ENCODE measurements around the gene PGM5. TPM values are rescaled to one million over a fixed set of nuclear protein-coding genes. Genes with fewer than 3 reads are reported as not detected.
"Not testable (repeated sequence)": the region's sequence is repeated elsewhere in the genome, so short reads cannot be mapped to it uniquely, and the experiment has no call there.

Gene PGM5
- total and polyA plus RNA-seq, 4 experiments from 2014 or later, result not detected

DNA sequence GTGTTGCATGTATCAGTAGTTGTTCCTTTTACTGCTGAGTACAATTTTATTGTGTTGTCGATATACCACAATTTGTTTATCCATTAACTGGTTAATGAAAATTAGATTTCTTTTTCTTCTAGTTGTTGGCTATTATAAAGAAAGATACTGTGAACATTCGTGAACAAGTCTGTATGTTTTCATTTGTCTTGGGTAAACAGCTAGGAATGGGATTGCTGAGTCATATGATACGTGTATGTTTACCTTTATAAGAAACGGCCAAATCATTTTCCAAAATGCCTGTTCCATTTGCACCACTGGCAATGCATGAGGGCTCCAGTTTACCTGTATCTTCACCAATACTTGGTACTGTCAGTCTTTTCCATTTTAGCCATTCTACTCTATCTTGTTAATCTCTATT lies 33.1 kb downstream of the PGM5 start:
- H3K4me1 Mint-ChIP-seq; H3K9me3 ChIP-seq (ENCODE audit: control insufficient read depth in 1 of 2, low read length in 2 of 2); H3K36me3 Mint-ChIP-seq; H3K4me1 ChIP-seq (ENCODE audit: insufficient read depth, low read length); H3K4me3 ChIP-seq (ENCODE audit: low read length in 2 of 2); DNase-seq; H3K27ac Mint-ChIP-seq; H3K4me3 Mint-ChIP-seq; intact Hi-C loops (cut with micrococcal nuclease); H3K27me3 Mint-ChIP-seq; H3K27ac ChIP-seq (ENCODE audit: low read depth, low read length); H3K27me3 ChIP-seq (ENCODE audit: insufficient read depth, low read length); H3K9me3 Mint-ChIP-seq; H3K36me3 ChIP-seq (ENCODE audit: insufficient read depth, low read length); POLR2A ChIA-PET (ENCODE audit: partially characterized antibody); CTCF ChIA-PET (ENCODE audit: partially characterized antibody): not testable (repeated sequence)

- DNase-seq; H3K27me3 ChIP-seq (ENCODE audit: insufficient read depth, low read length); H3K27ac ChIP-seq (ENCODE audit: low read depth, low read length); POLR2A ChIA-PET (ENCODE audit: partially characterized antibody); H3K4me3 Mint-ChIP-seq; H3K4me1 ChIP-seq (ENCODE audit: insufficient read depth, low read length); H3K4me1 Mint-ChIP-seq; H3K4me3 ChIP-seq (ENCODE audit: low read length in 2 of 2); intact Hi-C loops (cut with micrococcal nuclease); H3K36me3 ChIP-seq (ENCODE audit: insufficient read depth, low read length); H3K27ac Mint-ChIP-seq; CTCF ChIA-PET (ENCODE audit: partially characterized antibody); H3K36me3 Mint-ChIP-seq; H3K27me3 Mint-ChIP-seq; H3K9me3 ChIP-seq (ENCODE audit: control insufficient read depth in 1 of 2, low read length in 2 of 2); H3K9me3 Mint-ChIP-seq: not testable (repeated sequence)
Measured at GRCh38 chr9:68390737-68391136, 34.3 kb downstream of the PGM5 start.

- intact Hi-C loops (cut with micrococcal nuclease); H3K4me1 ChIP-seq (ENCODE audit: insufficient read depth, low read length); POLR2A ChIA-PET (ENCODE audit: partially characterized antibody); H3K27ac Mint-ChIP-seq; CTCF ChIA-PET (ENCODE audit: partially characterized antibody); H3K4me1 Mint-ChIP-seq; H3K9me3 Mint-ChIP-seq; H3K4me3 Mint-ChIP-seq; H3K27me3 ChIP-seq (ENCODE audit: insufficient read depth, low read length); H3K36me3 ChIP-seq (ENCODE audit: insufficient read depth, low read length); H3K9me3 ChIP-seq (ENCODE audit: control insufficient read depth in 1 of 2, low read length in 2 of 2); H3K4me3 ChIP-seq (ENCODE audit: low read length in 2 of 2); H3K36me3 Mint-ChIP-seq; H3K27me3 Mint-ChIP-seq; DNase-seq; H3K27ac ChIP-seq (ENCODE audit: low read depth, low read length): not testable (repeated sequence)
Measured at GRCh38 chr9:68396411-68397094, 40.1 kb downstream of the PGM5 start.

DNA sequence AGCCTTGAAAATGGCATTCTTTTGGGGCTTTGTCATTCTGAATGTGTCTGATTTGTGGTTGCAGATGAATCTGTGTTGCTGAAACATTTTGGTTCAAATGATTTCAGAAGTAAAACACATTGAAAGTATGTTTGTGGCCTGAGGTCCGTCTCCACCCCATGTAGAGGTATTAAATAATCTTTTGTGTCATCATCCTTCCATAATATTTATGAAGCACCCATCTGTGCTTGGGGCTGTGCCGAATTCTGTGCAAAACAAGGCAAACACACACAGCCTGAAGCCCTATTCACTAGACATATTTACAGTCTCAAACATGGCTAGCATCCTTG lies 40.6 kb downstream of the PGM5 start:
- H3K4me1 ChIP-seq (ENCODE audit: insufficient read depth, low read length); H3K27ac ChIP-seq (ENCODE audit: low read depth, low read length); H3K4me3 Mint-ChIP-seq; H3K9me3 Mint-ChIP-seq; H3K36me3 ChIP-seq (ENCODE audit: insufficient read depth, low read length); H3K27me3 ChIP-seq (ENCODE audit: insufficient read depth, low read length); H3K27ac Mint-ChIP-seq; H3K36me3 Mint-ChIP-seq; H3K27me3 Mint-ChIP-seq; intact Hi-C loops (cut with micrococcal nuclease); DNase-seq; H3K4me1 Mint-ChIP-seq; POLR2A ChIA-PET (ENCODE audit: partially characterized antibody); CTCF ChIA-PET (ENCODE audit: partially characterized antibody); H3K4me3 ChIP-seq (ENCODE audit: low read length in 2 of 2); H3K9me3 ChIP-seq (ENCODE audit: control insufficient read depth in 1 of 2, low read length in 2 of 2): not testable (repeated sequence)

DNA sequence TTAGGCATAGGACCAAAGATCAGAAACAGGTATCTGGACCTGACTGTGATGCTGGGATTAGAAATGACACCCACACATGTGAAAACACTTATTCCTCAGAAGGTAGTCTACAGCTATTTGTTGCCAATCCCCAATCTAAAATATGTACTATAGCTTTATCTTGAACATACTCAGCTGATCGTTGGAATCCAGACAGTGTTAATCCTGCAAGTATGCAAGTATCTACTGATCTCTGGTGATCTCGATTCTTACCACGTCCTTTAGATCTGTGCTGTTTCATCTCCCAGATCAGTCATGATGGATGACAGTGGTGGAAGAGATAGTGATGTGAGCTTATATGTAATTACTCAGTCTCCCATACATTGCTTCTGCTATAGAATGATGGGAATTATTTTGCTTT lies 41.4 kb downstream of the PGM5 start:
- H3K27ac Mint-ChIP-seq; H3K9me3 Mint-ChIP-seq; DNase-seq; H3K4me3 ChIP-seq (ENCODE audit: low read length in 2 of 2); H3K4me1 Mint-ChIP-seq; H3K36me3 ChIP-seq (ENCODE audit: insufficient read depth, low read length); H3K27ac ChIP-seq (ENCODE audit: low read depth, low read length); H3K4me1 ChIP-seq (ENCODE audit: insufficient read depth, low read length); CTCF ChIA-PET (ENCODE audit: partially characterized antibody); H3K9me3 ChIP-seq (ENCODE audit: control insufficient read depth in 1 of 2, low read length in 2 of 2); intact Hi-C loops (cut with micrococcal nuclease); H3K4me3 Mint-ChIP-seq; H3K27me3 ChIP-seq (ENCODE audit: insufficient read depth, low read length); H3K27me3 Mint-ChIP-seq; POLR2A ChIA-PET (ENCODE audit: partially characterized antibody); H3K36me3 Mint-ChIP-seq: not testable (repeated sequence)

DNA sequence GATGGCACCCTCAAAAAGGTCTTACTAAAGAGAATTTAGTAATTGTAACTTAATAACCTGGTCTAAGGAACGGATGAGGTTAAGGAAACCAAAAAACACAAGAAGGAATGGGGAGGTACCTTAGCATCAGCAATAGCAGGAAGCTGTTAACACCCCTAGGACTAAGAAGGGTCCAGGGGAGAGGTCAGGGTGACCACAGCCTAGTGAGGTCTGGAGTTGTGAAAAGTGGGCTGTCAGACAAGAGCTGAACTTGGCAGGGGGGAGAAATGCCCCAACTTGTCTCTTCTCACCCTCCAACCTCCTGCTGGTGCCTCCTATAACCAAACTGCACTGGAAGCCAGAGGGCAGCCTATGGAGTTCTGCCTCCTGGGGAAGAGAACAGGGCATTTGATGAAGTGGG lies 41.9 kb downstream of the PGM5 start:
- H3K27me3 Mint-ChIP-seq; intact Hi-C loops (cut with micrococcal nuclease): not testable (repeated sequence)

GRCh38 chr9:68404421-68405185 lies 48.2 kb downstream of the PGM5 start:
- H3K36me3 Mint-ChIP-seq; H3K4me3 Mint-ChIP-seq; H3K27ac Mint-ChIP-seq; H3K27me3 ChIP-seq (ENCODE audit: insufficient read depth, low read length); POLR2A ChIA-PET (ENCODE audit: partially characterized antibody); H3K4me3 ChIP-seq (ENCODE audit: low read length in 2 of 2); H3K27me3 Mint-ChIP-seq; H3K27ac ChIP-seq (ENCODE audit: low read depth, low read length); H3K9me3 ChIP-seq (ENCODE audit: control insufficient read depth in 1 of 2, low read length in 2 of 2); CTCF ChIA-PET (ENCODE audit: partially characterized antibody); intact Hi-C loops (cut with micrococcal nuclease); DNase-seq; H3K36me3 ChIP-seq (ENCODE audit: insufficient read depth, low read length); H3K9me3 Mint-ChIP-seq; H3K4me1 Mint-ChIP-seq; H3K4me1 ChIP-seq (ENCODE audit: insufficient read depth, low read length): not testable (repeated sequence)

More for the DNA sequence above, 41.9 kb downstream of the PGM5 start:
- DNase-seq; H3K27me3 ChIP-seq (ENCODE audit: insufficient read depth, low read length); H3K4me1 Mint-ChIP-seq; H3K36me3 ChIP-seq (ENCODE audit: insufficient read depth, low read length); H3K36me3 Mint-ChIP-seq; H3K27ac ChIP-seq (ENCODE audit: low read depth, low read length); H3K4me1 ChIP-seq (ENCODE audit: insufficient read depth, low read length); H3K27ac Mint-ChIP-seq; CTCF ChIA-PET (ENCODE audit: partially characterized antibody); H3K4me3 Mint-ChIP-seq; H3K4me3 ChIP-seq (ENCODE audit: low read length in 2 of 2); H3K9me3 Mint-ChIP-seq; H3K9me3 ChIP-seq (ENCODE audit: control insufficient read depth in 1 of 2, low read length in 2 of 2); POLR2A ChIA-PET (ENCODE audit: partially characterized antibody): not testable (repeated sequence)

- H3K4me1 ChIP-seq (ENCODE audit: insufficient read depth, low read length); H3K27ac ChIP-seq (ENCODE audit: low read depth, low read length); intact Hi-C loops (cut with micrococcal nuclease); POLR2A ChIA-PET (ENCODE audit: partially characterized antibody); H3K27me3 Mint-ChIP-seq; CTCF ChIA-PET (ENCODE audit: partially characterized antibody); H3K36me3 ChIP-seq (ENCODE audit: insufficient read depth, low read length); H3K27ac Mint-ChIP-seq; H3K36me3 Mint-ChIP-seq; H3K4me1 Mint-ChIP-seq; H3K27me3 ChIP-seq (ENCODE audit: insufficient read depth, low read length); H3K9me3 ChIP-seq (ENCODE audit: control insufficient read depth in 1 of 2, low read length in 2 of 2); H3K9me3 Mint-ChIP-seq; DNase-seq; H3K4me3 Mint-ChIP-seq; H3K4me3 ChIP-seq (ENCODE audit: low read length in 2 of 2): not testable (repeated sequence)
Measured at GRCh38 chr9:68411865-68412264, 55.5 kb downstream of the PGM5 start.
